HCT116 (cell line): ENCODE data around the gene TSLP. TPM values are rescaled to one million over a fixed set of nuclear protein-coding genes. Genes with fewer than 3 reads are reported as not detected.

Source experiments
- ATAC-seq: fragments of 200-7000 bp; cut with Tn5 transposase; 2 replicates; pipeline ENCODE4 v1.9.1; 2020; ENCODE audit warnings: mild to moderate bottlenecking, moderate library complexity
- BruUV-seq: library from RNA; stranded (reverse); fragments of 400-500 nt; replicated peaks from 2 replicates; lab custom pipeline; 2021; lab: Mats Ljungman, UMichigan
- CTCF ChIA-PET: fragments of 300-600 bp; sonication (Branson Sonifier 250); formaldehyde crosslinking; loops from one replicate; lab custom pipeline; 2021; ENCODE audit warnings: antibody characterized with exemption; lab: Charles Lee
- POLR2A ChIA-PET: fragments of 300-600, 350-600 bp; sonication (Branson Sonifier 250); formaldehyde crosslinking; loops from one replicate; lab custom pipeline; 2021; ENCODE audit warnings: antibody characterized with exemption; lab: Charles Lee
- RAD21 ChIA-PET, 2 experiments: fragments of 300-600 bp; sonication (Branson Sonifier 250); formaldehyde crosslinking; loops; one replicate each; lab custom pipeline; 2023; ENCODE audit warnings: low total read pairs in 2 of 2; ENCODE audit not compliant: uncharacterized antibody in 2 of 2, unreplicated experiment in 2 of 2, low non-redundant PET in 1 of 2; lab: Charles Lee
- DNase-seq: peaks from one replicate; pipeline ENCODE4 v3.0.0-alpha.2; 2010; ENCODE audit warnings: low read depth, low spot score
- H2AFZ ChIP-seq: fragments of 200-600 bp; shearing (Covaris generic), sonication (generic); 2 replicates; pipeline ENCODE4 v1.6.1; 2017; ENCODE audit warnings: low read depth, mixed run types, mixed read lengths, antibody characterized with exemption, low read length; ENCODE audit not compliant: poor library complexity, severe bottlenecking
- H3K27ac ChIP-seq: 2 replicates; pipeline ENCODE4 v1.5.1; 2012; ENCODE audit warnings: low read depth, low read length
- H3K27me3 ChIP-seq: fragments of 200-600 bp; sonication (generic); 2 replicates; pipeline ENCODE4 v1.6.1; 2016; ENCODE audit warnings: mixed run types, low read length, mixed read lengths; ENCODE audit not compliant: insufficient read depth
- H3K36me3 ChIP-seq, 2 experiments: fragments of 200-500 bp in 1 of 2; fragments of 200-600 bp in 1 of 2; sonication (Bioruptor generic) in 1 of 2; sonication (generic) in 1 of 2; 2 replicates each; pipeline versions ENCODE4 v1.5.1 to v1.6.1; 2014 to 2016; ENCODE audit warnings: low read length in 2 of 2, inconsistent platforms in 1 of 2, mixed read lengths in 1 of 2, mixed run types in 1 of 2; ENCODE audit not compliant: insufficient read depth in 2 of 2, control insufficient read depth in 1 of 2
- H3K4me1 ChIP-seq, 2 experiments: fragments of 200-600 bp in 1 of 2; sonication (generic) in 1 of 2; 2 replicates each; pipeline versions ENCODE4 v1.5.1 to v1.6.1; 2012 to 2017; ENCODE audit warnings: low read length in 2 of 2, inconsistent platforms in 1 of 2, mild to moderate bottlenecking in 1 of 2, mixed read lengths in 1 of 2, mixed run types in 1 of 2, moderate library complexity in 1 of 2; ENCODE audit not compliant: insufficient read depth in 2 of 2, control insufficient read depth in 1 of 2
- H3K4me2 ChIP-seq: fragments of 200-600 bp; sonication (generic); 2 replicates; pipeline ENCODE4 v1.6.1; 2017; ENCODE audit warnings: mixed run types, low read length, mixed read lengths
- H3K4me3 ChIP-seq, 2 experiments: fragments of 200-600 bp in 1 of 2; sonication (generic) in 1 of 2; replicated peaks in 1 of 2; 2 replicates each; pipeline ENCODE4 v1.5.1; 2011 to 2016; ENCODE audit warnings: low read length in 2 of 2, control low read depth in 1 of 2, low read depth in 1 of 2, mild to moderate bottlenecking in 1 of 2, mixed read lengths in 1 of 2, mixed run types in 1 of 2
- H3K79me2 ChIP-seq: fragments of 200-600 bp; sonication (generic); 2 replicates; pipeline ENCODE4 v1.6.1; 2017; ENCODE audit warnings: mild to moderate bottlenecking, mixed run types, low read length, moderate library complexity, mixed read lengths; ENCODE audit not compliant: insufficient read depth
- H3K9ac ChIP-seq: fragments of 200-600 bp; sonication (generic); 2 replicates; pipeline ENCODE4 v1.6.1; 2016; ENCODE audit warnings: low read length, mixed read lengths
- H3K9me2 ChIP-seq: fragments of 200-600 bp; sonication (generic), shearing (Covaris generic); 2 replicates; pipeline ENCODE4 v1.6.1; 2017; ENCODE audit warnings: mixed run types, mild to moderate bottlenecking, moderate library complexity; ENCODE audit not compliant: insufficient read depth
- H3K9me3 ChIP-seq, 2 experiments: fragments of 200-500 bp in 1 of 2; fragments of 200-600 bp in 1 of 2; sonication (Bioruptor generic) in 1 of 2; sonication (generic) in 1 of 2; 2 replicates each; pipeline ENCODE4 v1.6.1; 2014 to 2017; ENCODE audit warnings: low read length in 2 of 2, mixed read lengths in 2 of 2, inconsistent platforms in 1 of 2, low read depth in 1 of 2, mild to moderate bottlenecking in 1 of 2, mixed run types in 1 of 2, moderate library complexity in 1 of 2; ENCODE audit not compliant: control insufficient read depth in 1 of 2, insufficient read depth in 1 of 2
- H4K20me1 ChIP-seq: fragments of 200-600 bp; sonication (generic), shearing (Covaris generic); 2 replicates; pipeline ENCODE4 v1.6.1; 2017; ENCODE audit warnings: mixed run types, mild to moderate bottlenecking, moderate library complexity; ENCODE audit not compliant: insufficient read depth
- CBX3 ChIP-seq: IDR thresholded peaks from 2 replicates; pipeline ENCODE4 v1.6.1; 2012; ENCODE audit warnings: low read depth
- CEBPB ChIP-seq: IDR thresholded peaks from 2 replicates; pipeline ENCODE4 v1.6.1; 2012; ENCODE audit warnings: low read depth
- ELF1 ChIP-seq: IDR thresholded peaks from 2 replicates; pipeline ENCODE4 v1.6.1; 2012; ENCODE audit warnings: low read depth, borderline replicate concordance
- EZH2 ChIP-seq: fragments of 200-600 bp; sonication (generic); IDR thresholded peaks from 2 replicates; pipeline ENCODE4 v1.6.1; 2017; ENCODE audit warnings: antibody characterized with exemption, mixed run types
- EZH2phosphoT487 ChIP-seq: fragments of 200-600 bp; IDR thresholded peaks from 2 replicates; pipeline ENCODE4 v1.6.1; 2018; ENCODE audit warnings: antibody characterized with exemption, borderline replicate concordance
- FOSL1 ChIP-seq: IDR thresholded peaks from 2 replicates; pipeline ENCODE4 v1.6.1; 2012; ENCODE audit warnings: low read depth
- POLR2A ChIP-seq: IDR thresholded peaks from 2 replicates; pipeline ENCODE4 v1.7.0; 2011; ENCODE audit warnings: borderline replicate concordance; ENCODE audit not compliant: insufficient read depth, insufficient read length; ENCODE audit errors: extremely low read depth
- POLR2AphosphoS5 ChIP-seq: IDR thresholded peaks from 2 replicates; pipeline ENCODE4 v1.6.1; 2011; ENCODE audit warnings: mild to moderate bottlenecking, low read depth, low read length, moderate library complexity
- RAD21 ChIP-seq: IDR thresholded peaks from 2 replicates; pipeline ENCODE4 v1.6.1; 2012; ENCODE audit warnings: low read depth, mild to moderate bottlenecking
- SIN3A ChIP-seq: IDR thresholded peaks from 2 replicates; pipeline ENCODE4 v1.6.1; 2012; ENCODE audit warnings: low read depth
- SP1 ChIP-seq: IDR thresholded peaks from 2 replicates; pipeline ENCODE4 v1.6.1; 2012; ENCODE audit warnings: low read depth
- TCF7L2 ChIP-seq: IDR thresholded peaks from 2 replicates; pipeline ENCODE4 v1.7.0; 2011; ENCODE audit warnings: borderline replicate concordance, inconsistent platforms; ENCODE audit not compliant: insufficient read depth, insufficient read length; ENCODE audit errors: extremely low read depth
- YY1 ChIP-seq: IDR thresholded peaks from 2 replicates; pipeline ENCODE4 v1.6.1; 2011; ENCODE audit warnings: low read length, low read depth, moderate library complexity, mild to moderate bottlenecking; ENCODE audit not compliant: insufficient replicate concordance; ENCODE audit errors: extremely low read depth
- ZFX ChIP-seq: fragments of 450-650 bp; IDR thresholded peaks from 2 replicates; pipeline ENCODE4 v1.6.1; 2017
- ZNF274 ChIP-seq: fragments of 200-500 bp; sonication (Bioruptor generic); IDR thresholded peaks from 2 replicates; pipeline ENCODE4 v1.6.1; 2014; ENCODE audit warnings: mild to moderate bottlenecking, low read depth, low read length, inconsistent platforms
- intact Hi-C: fragments of 100-400 bp; cut with micrococcal nuclease; formaldehyde crosslinking; loops from 2 replicates; pipeline ENCODE4 v1.10.0; 2022
- total RNA-seq: library from RNA; stranded (reverse); gene quantifications from one replicate; pipeline ENCODE4 v1.2.1, GENCODE V29; 2021; ENCODE audit not compliant: unreplicated experiment
- TF ChIP-seq, protein P1 (sequence below): IDR thresholded peaks from 2 replicates; pipeline ENCODE4 v1.6.1; 2012
- TF ChIP-seq, protein P2 (sequence below): IDR thresholded peaks from 2 replicates; pipeline ENCODE4 v1.6.1; 2011; ENCODE audit warnings: mild to moderate bottlenecking, low read length, moderate library complexity; ENCODE audit not compliant: insufficient replicate concordance; ENCODE audit errors: extremely low read depth
- TF ChIP-seq, protein P3 (sequence below): IDR thresholded peaks from 2 replicates; pipeline ENCODE4 v1.6.1; 2012; ENCODE audit warnings: low read depth
- TF ChIP-seq, protein P4 (sequence below), 3 experiments: fragments of 200-600 bp in 1 of 3; sonication (generic) in 1 of 3; IDR thresholded peaks in 2 of 3; conservative IDR thresholded peaks in 1 of 3; 2 replicates each; pipeline ENCODE4 v1.5.1; 2012 to 2017; ENCODE audit warnings: low read depth in 2 of 3, low read length in 2 of 3, antibody characterized with exemption in 1 of 3, borderline replicate concordance in 1 of 3, control low read depth in 1 of 3, mild to moderate bottlenecking in 1 of 3, mixed read lengths in 1 of 3, mixed run types in 1 of 3, moderate library complexity in 1 of 3; ENCODE audit not compliant: insufficient read depth in 1 of 3

TSLP gene
- total RNA-seq, 1 experiment from 2014 or later = 0.34 TPM

DNA sequence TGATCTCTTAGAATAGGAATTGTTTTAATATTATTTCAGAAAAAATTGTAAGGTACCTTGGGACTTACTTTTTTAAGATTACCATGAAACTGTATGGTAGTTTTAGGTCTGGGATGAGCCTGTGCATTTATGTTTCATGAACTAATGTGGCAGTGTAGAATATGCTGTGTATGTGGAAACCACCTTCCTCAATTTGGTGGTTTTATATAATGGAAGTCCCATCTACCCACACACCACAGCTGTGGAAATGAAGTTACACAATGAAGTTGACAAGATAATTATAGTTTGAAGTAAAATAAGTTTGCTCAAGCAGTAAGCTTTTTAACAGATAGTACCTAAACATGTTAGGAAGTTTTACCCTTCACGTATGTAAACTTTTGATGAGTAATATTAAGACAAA, 45.0 kb downstream of the TSLP start:
- H3K4me3 ChIP-seq = no peak overlapping the region
- H3K27me3 ChIP-seq = no peaks in the 10 kb centered on the region
- TF ChIP-seq EZH2phosphoT487 (no peak), POLR2A (no peak), ZFX (no peak), RAD21 (no peak), SIN3A (no peak), TCF7L2 (no peak), CBX3 (no peak), CEBPB (no peak), EZH2 (no peak), FOSL1 (no peak), YY1 (no peak), ZNF274 (no peak), POLR2AphosphoS5 (no peak), SP1 (no peak), ELF1 (no peak)
- TF ChIP-seq, protein P1, sequence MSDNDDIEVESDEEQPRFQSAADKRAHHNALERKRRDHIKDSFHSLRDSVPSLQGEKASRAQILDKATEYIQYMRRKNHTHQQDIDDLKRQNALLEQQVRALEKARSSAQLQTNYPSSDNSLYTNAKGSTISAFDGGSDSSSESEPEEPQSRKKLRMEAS = no peak
- TF ChIP-seq, protein P2, sequence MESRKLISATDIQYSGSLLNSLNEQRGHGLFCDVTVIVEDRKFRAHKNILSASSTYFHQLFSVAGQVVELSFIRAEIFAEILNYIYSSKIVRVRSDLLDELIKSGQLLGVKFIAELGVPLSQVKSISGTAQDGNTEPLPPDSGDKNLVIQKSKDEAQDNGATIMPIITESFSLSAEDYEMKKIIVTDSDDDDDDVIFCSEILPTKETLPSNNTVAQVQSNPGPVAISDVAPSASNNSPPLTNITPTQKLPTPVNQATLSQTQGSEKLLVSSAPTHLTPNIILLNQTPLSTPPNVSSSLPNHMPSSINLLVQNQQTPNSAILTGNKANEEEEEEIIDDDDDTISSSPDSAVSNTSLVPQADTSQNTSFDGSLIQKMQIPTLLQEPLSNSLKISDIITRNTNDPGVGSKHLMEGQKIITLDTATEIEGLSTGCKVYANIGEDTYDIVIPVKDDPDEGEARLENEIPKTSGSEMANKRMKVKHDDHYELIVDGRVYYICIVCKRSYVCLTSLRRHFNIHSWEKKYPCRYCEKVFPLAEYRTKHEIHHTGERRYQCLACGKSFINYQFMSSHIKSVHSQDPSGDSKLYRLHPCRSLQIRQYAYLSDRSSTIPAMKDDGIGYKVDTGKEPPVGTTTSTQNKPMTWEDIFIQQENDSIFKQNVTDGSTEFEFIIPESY = no peak
- TF ChIP-seq, protein P3, sequence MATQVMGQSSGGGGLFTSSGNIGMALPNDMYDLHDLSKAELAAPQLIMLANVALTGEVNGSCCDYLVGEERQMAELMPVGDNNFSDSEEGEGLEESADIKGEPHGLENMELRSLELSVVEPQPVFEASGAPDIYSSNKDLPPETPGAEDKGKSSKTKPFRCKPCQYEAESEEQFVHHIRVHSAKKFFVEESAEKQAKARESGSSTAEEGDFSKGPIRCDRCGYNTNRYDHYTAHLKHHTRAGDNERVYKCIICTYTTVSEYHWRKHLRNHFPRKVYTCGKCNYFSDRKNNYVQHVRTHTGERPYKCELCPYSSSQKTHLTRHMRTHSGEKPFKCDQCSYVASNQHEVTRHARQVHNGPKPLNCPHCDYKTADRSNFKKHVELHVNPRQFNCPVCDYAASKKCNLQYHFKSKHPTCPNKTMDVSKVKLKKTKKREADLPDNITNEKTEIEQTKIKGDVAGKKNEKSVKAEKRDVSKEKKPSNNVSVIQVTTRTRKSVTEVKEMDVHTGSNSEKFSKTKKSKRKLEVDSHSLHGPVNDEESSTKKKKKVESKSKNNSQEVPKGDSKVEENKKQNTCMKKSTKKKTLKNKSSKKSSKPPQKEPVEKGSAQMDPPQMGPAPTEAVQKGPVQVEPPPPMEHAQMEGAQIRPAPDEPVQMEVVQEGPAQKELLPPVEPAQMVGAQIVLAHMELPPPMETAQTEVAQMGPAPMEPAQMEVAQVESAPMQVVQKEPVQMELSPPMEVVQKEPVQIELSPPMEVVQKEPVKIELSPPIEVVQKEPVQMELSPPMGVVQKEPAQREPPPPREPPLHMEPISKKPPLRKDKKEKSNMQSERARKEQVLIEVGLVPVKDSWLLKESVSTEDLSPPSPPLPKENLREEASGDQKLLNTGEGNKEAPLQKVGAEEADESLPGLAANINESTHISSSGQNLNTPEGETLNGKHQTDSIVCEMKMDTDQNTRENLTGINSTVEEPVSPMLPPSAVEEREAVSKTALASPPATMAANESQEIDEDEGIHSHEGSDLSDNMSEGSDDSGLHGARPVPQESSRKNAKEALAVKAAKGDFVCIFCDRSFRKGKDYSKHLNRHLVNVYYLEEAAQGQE = no peak
- TF ChIP-seq, protein P4, sequence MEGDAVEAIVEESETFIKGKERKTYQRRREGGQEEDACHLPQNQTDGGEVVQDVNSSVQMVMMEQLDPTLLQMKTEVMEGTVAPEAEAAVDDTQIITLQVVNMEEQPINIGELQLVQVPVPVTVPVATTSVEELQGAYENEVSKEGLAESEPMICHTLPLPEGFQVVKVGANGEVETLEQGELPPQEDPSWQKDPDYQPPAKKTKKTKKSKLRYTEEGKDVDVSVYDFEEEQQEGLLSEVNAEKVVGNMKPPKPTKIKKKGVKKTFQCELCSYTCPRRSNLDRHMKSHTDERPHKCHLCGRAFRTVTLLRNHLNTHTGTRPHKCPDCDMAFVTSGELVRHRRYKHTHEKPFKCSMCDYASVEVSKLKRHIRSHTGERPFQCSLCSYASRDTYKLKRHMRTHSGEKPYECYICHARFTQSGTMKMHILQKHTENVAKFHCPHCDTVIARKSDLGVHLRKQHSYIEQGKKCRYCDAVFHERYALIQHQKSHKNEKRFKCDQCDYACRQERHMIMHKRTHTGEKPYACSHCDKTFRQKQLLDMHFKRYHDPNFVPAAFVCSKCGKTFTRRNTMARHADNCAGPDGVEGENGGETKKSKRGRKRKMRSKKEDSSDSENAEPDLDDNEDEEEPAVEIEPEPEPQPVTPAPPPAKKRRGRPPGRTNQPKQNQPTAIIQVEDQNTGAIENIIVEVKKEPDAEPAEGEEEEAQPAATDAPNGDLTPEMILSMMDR (IDR thresholded peaks at IDR 0.05 in 2 of 3, conservative IDR thresholded peaks at IDR 0.05 in 1 of 3; ENCODE audit: borderline replicate concordance in 1 of 3, insufficient read depth in 1 of 3, low read depth in 2 of 3, low read length in 2 of 3) = no peak
- TF ChIP-seq, all 23 proteins: peak for 0
- intact Hi-C loops = no loop called here
- no TSS peak for BruUV-seq
- H3K4me2 ChIP-seq = no peak overlapping the region
- H3K9ac ChIP-seq = no peak overlapping the region
- H3K4me1 ChIP-seq = no peaks in the 10 kb centered on the region
- ChIA-PET POLR2A (no interaction called here), CTCF (no interaction called here), RAD21 (no interaction called here)
- peaks cover 4% of the 10 kb centered on the region; the same call in 1 of the 2 replicates for H4K20me1 ChIP-seq
- no peak overlapping the region for H3K27ac ChIP-seq
- DNase-seq (no peak), ATAC-seq (no peak)
- peaks cover 36 to 48% of the 10 kb centered on the region in 2 experiments for H3K36me3 ChIP-seq
- no peaks in the 10 kb centered on the region for H3K9me2 ChIP-seq
- H3K9me3 ChIP-seq = no peaks in the 10 kb centered on the region
- peaks cover 43% of the 10 kb centered on the region; the same call in 1 of the 2 replicates for H3K79me2 ChIP-seq
- H2AFZ ChIP-seq = no peak overlapping the region
